ENCODE data around the gene C15orf40. TPM values are rescaled to one million over a fixed set of nuclear protein-coding genes. Genes with fewer than 3 reads are reported as not detected.

Gene C15orf40
- total RNA-seq, 1 donor from 2014 or later: 8.5 TPM

Other genes with a start within 250 kb of the C15orf40 start
- gene FSD2, start 205.6 kb downstream of the C15orf40 start, total RNA-seq: 48.7 TPM
- 7.2 TPM for gene WHAMM, start 202.0 kb downstream of the C15orf40 start, total RNA-seq
- 41.6 TPM for gene HOMER2, start 58.9 kb downstream of the C15orf40 start, total RNA-seq
- 12.5 TPM for gene RAMAC, start 25.4 kb downstream of the C15orf40 start, total RNA-seq
- gene BTBD1, start 55.6 kb upstream of the C15orf40 start, total RNA-seq: 128 TPM
- 2.8 TPM for gene TM6SF1, start 96.0 kb upstream of the C15orf40 start, total RNA-seq
- gene HDGFL3, start 196.2 kb upstream of the C15orf40 start, total RNA-seq: 50.5 TPM